HUDEP-2 (cell line): ENCODE measurements around the gene GMDS.
A peak's percentile ranks its signal among the peaks of the same experiment; 100 is the strongest.

Source experiments
- DNase-seq, 76 experiments: peaks; one replicate each; lab custom pipeline; 2025; ENCODE audit not compliant: unreplicated experiment in 76 of 76; lab: John Stamatoyannopoulos, UW

Gene GMDS

GRCh38 chr6:2242311-2242710, 3.1 kb downstream of the GMDS start:
- no peak for DNase-seq

DNA sequence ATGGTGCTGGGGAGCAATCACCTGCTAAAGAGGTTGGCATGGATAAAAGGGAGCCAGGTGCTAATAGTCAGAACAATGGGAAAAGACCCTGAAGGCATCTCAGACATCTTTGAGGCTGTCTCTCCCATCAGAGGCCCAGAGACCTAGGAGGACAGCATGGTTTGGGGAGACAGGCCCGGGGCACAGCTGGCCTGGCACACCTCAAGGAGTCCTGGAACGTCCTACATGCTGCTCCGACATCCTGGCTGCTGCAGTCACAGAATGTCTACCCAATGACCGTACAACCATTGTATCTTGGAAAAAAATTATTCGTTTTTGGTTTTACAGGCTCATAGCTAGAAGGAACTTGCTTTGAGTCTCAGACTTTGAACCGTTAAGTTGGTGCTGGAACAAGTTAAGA, 4.4 kb downstream of the GMDS start:
- DNase-seq, result no peak

DNA sequence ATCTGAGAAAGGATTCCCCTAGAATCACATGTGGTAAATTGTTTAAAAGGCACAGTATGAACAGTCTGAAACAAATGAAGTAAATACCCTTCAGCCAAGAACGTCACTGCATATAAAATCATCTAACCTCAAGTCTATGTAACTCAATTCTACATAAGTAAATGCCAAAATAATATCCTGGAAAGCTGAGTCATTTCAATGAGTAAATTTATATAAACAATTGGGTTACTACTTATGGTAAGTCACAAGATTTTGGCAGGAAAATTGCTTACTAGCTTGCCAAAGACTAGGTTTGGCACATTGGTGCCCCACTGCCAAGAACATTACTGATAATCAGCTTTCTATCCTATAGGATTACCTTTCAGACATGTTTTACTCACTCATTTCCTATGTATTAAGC, 8.4 kb downstream of the GMDS start:
- DNase-seq, result no peak

DNA sequence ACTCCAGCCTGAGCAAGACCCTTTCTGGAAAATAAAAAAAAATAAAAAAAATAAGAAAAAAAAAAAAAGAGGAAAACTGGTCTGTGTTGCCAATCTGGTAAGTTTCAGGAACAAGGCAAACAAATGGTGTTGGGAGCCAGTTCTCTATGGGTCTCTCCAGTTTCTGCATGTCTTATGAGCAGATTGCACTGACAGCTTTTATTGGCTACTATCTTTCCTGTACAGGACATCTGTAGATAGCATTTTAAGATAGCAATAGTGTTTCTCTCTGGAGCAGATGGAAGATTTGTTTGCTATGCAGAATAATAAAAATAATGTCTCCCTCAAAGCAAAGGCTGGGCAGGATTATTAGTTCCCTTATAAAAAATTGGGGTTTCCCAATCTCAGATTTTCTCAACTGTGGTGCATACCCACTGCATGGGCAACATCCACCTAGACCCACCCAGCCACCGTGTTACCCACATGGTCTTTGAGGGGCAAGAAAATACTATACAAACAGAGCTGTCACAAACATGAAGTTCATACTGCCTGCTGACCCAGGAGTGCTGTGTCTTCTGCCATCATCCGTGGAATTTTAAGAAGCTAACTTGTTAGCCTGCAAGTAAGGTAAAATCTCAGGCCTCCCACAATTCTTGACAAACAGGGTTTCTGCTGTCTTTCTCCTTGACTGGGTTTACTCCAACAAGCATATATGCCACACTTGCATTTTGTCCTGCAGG, 9.5 kb downstream of the GMDS start:
- no peak for DNase-seq

GRCh38 chr6:2232445-2232844, 13.0 kb downstream of the GMDS start:
- DNase-seq, result no peak

GRCh38 chr6:2231438-2231837, 14.0 kb downstream of the GMDS start:
- no peak for DNase-seq

GRCh38 chr6:2230659-2231277, 14.6 kb downstream of the GMDS start:
- DNase-seq, result no peak

- no peak for DNase-seq
Observed at GRCh38 chr6:2229742-2230141, 15.7 kb downstream of the GMDS start.

- no peak for DNase-seq
Observed at GRCh38 chr6:2229039-2229438, 16.4 kb downstream of the GMDS start.

GRCh38 chr6:2228392-2228791, 17.0 kb downstream of the GMDS start:
- DNase-seq, result no peak

- DNase-seq, result no peak
Observed at GRCh38 chr6:2226775-2227174, 18.6 kb downstream of the GMDS start.

- no peak for DNase-seq
Observed at GRCh38 chr6:2225422-2226392, 19.7 kb downstream of the GMDS start.

GRCh38 chr6:2224847-2225382, 20.5 kb downstream of the GMDS start:
- DNase-seq, result no peak

DNA sequence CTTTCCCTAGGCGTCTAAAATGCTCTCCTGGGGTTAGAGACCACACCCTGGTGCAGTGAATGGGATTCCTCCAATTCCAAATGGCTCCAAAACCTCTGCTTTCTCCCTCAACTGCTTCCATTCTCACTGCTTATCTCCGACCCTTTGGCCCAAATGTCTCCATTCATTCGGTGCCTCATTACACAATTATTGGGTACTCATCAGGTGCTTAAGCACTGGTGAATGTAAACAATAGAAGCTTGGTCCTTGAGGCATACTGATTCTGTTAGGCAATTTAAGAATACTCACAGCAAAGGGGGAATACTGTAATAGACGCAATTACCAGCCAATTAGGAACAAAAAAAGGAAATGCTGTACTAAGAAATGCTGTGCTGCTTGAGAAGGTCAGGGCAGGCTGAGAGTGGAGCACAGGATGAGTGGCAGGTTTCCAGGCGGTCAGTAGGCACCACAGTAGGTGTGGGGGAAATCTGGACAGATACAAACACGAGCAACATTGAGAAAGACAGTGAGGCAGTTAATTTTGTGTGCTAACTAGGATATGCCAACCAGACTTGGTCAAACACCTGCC, 23.0 kb downstream of the GMDS start:
- no peak for DNase-seq

DNA sequence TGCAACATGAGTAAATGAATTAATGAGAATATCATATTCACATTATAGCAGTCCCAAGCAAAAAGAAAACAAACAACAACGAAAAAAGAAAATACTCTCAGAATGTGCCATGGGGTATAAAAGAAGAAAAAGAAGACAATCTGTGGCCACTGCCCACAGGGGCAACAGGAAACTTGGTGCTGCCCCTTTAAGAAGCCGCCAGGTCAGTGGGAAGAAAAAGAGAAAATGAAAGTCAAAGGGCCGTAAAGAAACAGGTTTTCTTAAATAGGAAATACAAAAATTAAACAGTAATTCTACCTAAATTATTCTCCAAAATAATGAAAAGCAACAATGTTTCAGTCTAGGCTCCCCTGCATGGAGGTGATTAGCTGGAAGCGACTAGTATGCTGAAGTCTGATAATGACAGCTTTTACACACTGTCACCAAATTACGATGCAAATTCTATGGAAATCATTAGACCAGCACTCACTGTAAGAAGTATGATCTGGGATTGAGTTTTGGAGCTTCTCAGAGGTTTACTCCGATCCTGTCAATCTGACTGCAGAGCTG, 23.6 kb downstream of the GMDS start:
- DNase-seq, result no peak

DNA sequence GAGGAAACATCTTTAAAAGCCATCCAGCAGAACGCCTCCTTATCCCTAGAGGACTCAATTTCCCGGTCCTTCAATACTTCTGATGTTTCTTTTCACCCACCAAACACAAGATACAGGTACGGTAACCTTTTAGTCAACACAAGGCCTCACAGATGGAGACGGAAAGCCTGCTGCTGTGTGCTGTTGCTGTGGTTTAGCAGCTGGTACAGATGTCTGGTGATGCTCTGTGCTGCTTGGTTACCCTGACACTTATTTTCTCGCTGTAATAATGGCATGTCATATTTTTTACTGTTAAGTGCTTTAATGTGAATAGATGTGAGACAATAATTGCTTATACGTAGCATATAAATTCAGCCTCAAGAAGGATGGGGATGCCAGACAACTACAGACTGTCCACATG, 25.3 kb downstream of the GMDS start:
- no peak for DNase-seq

DNA sequence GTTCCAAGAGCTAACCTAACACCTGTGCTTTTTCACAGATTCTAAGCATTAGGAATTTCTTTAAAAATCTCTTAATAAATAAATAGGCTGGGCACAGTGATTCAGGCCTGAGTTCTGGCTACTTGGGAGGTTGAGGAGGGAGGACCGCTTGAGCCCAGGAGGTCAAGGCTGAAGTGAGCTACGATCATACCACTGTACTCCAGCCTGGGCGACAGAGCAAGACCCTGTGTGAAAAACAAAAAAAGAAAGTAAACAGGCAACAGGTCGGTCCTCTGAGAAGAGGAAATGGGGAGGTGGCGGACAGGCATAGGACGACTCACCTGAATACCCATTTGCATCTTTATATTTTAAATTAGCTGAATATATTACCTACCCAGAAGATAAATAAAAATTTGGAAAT, 26.5 kb downstream of the GMDS start:
- no peak for DNase-seq

DNA sequence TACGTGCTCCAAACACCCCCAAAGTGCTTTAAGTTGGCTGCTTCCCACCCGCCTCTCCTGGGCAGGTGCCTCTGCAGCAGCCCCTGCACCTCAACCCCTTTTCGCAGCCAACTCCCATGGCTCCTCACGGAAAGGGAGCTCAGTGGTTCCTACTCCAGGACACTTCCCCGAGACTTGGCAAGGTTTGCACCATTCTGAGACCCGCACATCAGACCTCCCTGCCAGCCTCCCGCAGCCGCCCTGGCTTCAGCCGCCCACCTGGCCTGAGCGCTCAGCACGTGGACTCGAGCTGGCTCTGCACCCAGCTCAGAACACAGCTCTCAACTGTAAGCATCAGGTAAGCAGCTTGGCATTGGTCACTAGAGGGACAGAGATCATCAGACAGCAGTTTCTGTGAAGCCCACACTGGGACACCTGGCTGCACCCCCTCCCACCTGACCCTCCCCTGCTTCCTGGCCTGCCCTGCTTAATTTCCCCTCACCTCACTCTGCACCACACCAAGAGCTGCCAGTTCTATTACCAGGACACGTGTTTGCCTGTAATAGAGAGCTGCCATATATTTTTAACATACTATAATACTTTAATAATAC, 28.5 kb downstream of the GMDS start:
- DNase-seq, result no peak

- peak in 2 of 76 experiments; percentile 16 to 32 for DNase-seq
Observed at GRCh38 chr6:2215342-2215741, 30.1 kb downstream of the GMDS start.

GRCh38 chr6:2213086-2213485, 32.3 kb downstream of the GMDS start:
- no peak for DNase-seq
